ENCODE data around the gene B9D2. TPM values are rescaled to one million over a fixed set of nuclear protein-coding genes. Genes with fewer than 3 reads are reported as not detected.

B9D2 gene
- total RNA-seq, 1 donor from 2014 or later: 2.5 TPM

GRCh38 chr19:41332000-41332399 is 31.9 kb downstream of the B9D2 start:
- Mint-ChIP-seq H3K27ac (no peak overlapping the region), H3K36me3 (no peaks in the 10 kb centered on the region), H3K4me1 (peaks cover 9% of the 10 kb centered on the region), H3K9me3 (no peaks in the 10 kb centered on the region), H3K27me3 (ENCODE audit: insufficient read depth, low read depth) (peaks cover 10% of the 10 kb centered on the region), H3K4me3 (no peak overlapping the region)
- Histone ChIP-seq H3K27me3 (no peaks in the 10 kb centered on the region), H3K9ac (no peak overlapping the region), H3K36me3 (no peaks in the 10 kb centered on the region), H2AFZ (replicated peaks) (no peak overlapping the region), H4K20me1 (ENCODE audit: low read depth) (no peaks in the 10 kb centered on the region), H3K79me2 (ENCODE audit: low read depth) (no peaks in the 10 kb centered on the region), H3K4me1 (no peaks in the 10 kb centered on the region), H3K9me3 (ENCODE audit: low read depth) (no peaks in the 10 kb centered on the region), H3F3A (ENCODE audit: low read depth) (no peaks in the 10 kb centered on the region), H3K27ac (no peak overlapping the region), H3K4me3 (no peak overlapping the region), H3K4me2 (no peak overlapping the region)
- DNase-seq (ENCODE audit: low spot score): no peak
- TF ChIP-seq EZH2phosphoT487 (IDR thresholded peaks at IDR 0.05): no peak

- Histone ChIP-seq H4K20me1 (ENCODE audit: low read depth) (no peaks in the 10 kb centered on the region), H3K4me1 (no peaks in the 10 kb centered on the region), H3K4me2 (no peak overlapping the region), H3K27ac (no peak overlapping the region), H3K9ac (no peak overlapping the region), H3K79me2 (ENCODE audit: low read depth) (no peaks in the 10 kb centered on the region), H3K9me3 (ENCODE audit: low read depth) (no peaks in the 10 kb centered on the region), H3K27me3 (peaks cover 5% of the 10 kb centered on the region), H3K36me3 (no peaks in the 10 kb centered on the region), H3K4me3 (no peak overlapping the region), H3F3A (ENCODE audit: low read depth) (no peaks in the 10 kb centered on the region), H2AFZ (replicated peaks) (no peak overlapping the region)
- no peak overlapping the region for H3K27ac Mint-ChIP-seq
- no peak for TF ChIP-seq CTCF (IDR thresholded peaks at IDR 0.05)
- no peaks in the 10 kb centered on the region for H3K36me3 Mint-ChIP-seq
- no peaks in the 10 kb centered on the region for H3K9me3 Mint-ChIP-seq
- H3K4me3 Mint-ChIP-seq: no peak overlapping the region
- H3K27me3 Mint-ChIP-seq (ENCODE audit: insufficient read depth, low read depth): peaks cover 12% of the 10 kb centered on the region
- H3K4me1 Mint-ChIP-seq: peaks cover 18% of the 10 kb centered on the region
- no peak for DNase-seq (ENCODE audit: low spot score)
Observed at GRCh38 chr19:41330946-41331678, 32.8 kb downstream of the B9D2 start.

- Histone ChIP-seq H3K4me2 (no peak overlapping the region), H3K79me2 (ENCODE audit: low read depth) (no peaks in the 10 kb centered on the region), H3K9ac (no peak overlapping the region), H4K20me1 (ENCODE audit: low read depth) (no peaks in the 10 kb centered on the region), H3K9me3 (ENCODE audit: low read depth) (no peaks in the 10 kb centered on the region), H3F3A (ENCODE audit: low read depth) (no peaks in the 10 kb centered on the region), H3K4me1 (peaks cover 5% of the 10 kb centered on the region), H3K4me3 (no peak overlapping the region), H2AFZ (replicated peaks) (no peak overlapping the region), H3K27me3 (peaks cover 11% of the 10 kb centered on the region), H3K36me3 (no peaks in the 10 kb centered on the region), H3K27ac (no peak overlapping the region)
- H3K27ac Mint-ChIP-seq: no peak overlapping the region
- DNase-seq (ENCODE audit: low spot score): no peak
- no peaks in the 10 kb centered on the region for H3K9me3 Mint-ChIP-seq
- H3K4me3 Mint-ChIP-seq: no peak overlapping the region
- H3K27me3 Mint-ChIP-seq (ENCODE audit: insufficient read depth, low read depth): peaks cover 12% of the 10 kb centered on the region
- peaks cover 21% of the 10 kb centered on the region for H3K4me1 Mint-ChIP-seq
- no peak for TF ChIP-seq CTCF (IDR thresholded peaks at IDR 0.05)
- TF ChIP-seq EZH2phosphoT487 (IDR thresholded peaks at IDR 0.05): no peak
- no peak for TF ChIP-seq EZH2 (IDR thresholded peaks at IDR 0.05)
- no peaks in the 10 kb centered on the region for H3K36me3 Mint-ChIP-seq
Observed at GRCh38 chr19:41330481-41330880, 33.5 kb downstream of the B9D2 start.

GRCh38 chr19:41328842-41329225 is 35.1 kb downstream of the B9D2 start:
- Mint-ChIP-seq H3K9me3 (no peaks in the 10 kb centered on the region), H3K27ac (no peak overlapping the region), H3K4me1 (peaks cover 36% of the 10 kb centered on the region), H3K27me3 (ENCODE audit: insufficient read depth, low read depth) (peaks cover 14% of the 10 kb centered on the region), H3K36me3 (no peaks in the 10 kb centered on the region), H3K4me3 (no peak overlapping the region)
- Histone ChIP-seq H3K27ac (no peak overlapping the region), H3K79me2 (ENCODE audit: low read depth) (no peaks in the 10 kb centered on the region), H3K9me3 (ENCODE audit: low read depth) (no peaks in the 10 kb centered on the region), H4K20me1 (ENCODE audit: low read depth) (peaks cover 14% of the 10 kb centered on the region), H3K9ac (no peak overlapping the region), H3K4me1 (peaks cover 18% of the 10 kb centered on the region), H3K4me3 (no peak overlapping the region), H3K4me2 (no peak overlapping the region), H3K27me3 (peaks cover 12% of the 10 kb centered on the region), H3F3A (ENCODE audit: low read depth) (peaks cover 15% of the 10 kb centered on the region), H2AFZ (replicated peaks) (no peak overlapping the region), H3K36me3 (no peaks in the 10 kb centered on the region)
- DNase-seq (ENCODE audit: low spot score): no peak
- TF ChIP-seq EZH2 (IDR thresholded peaks at IDR 0.05): no peak
- no peak for TF ChIP-seq CTCF (IDR thresholded peaks at IDR 0.05)
- no peak for TF ChIP-seq EZH2phosphoT487 (IDR thresholded peaks at IDR 0.05)

Data from neural progenitor cell (in vitro differentiated cells).